GM23248 (cell line): Measurements from ENCODE around the gene KRT82.

ENCODE experiments used
- EZH2 ChIP-seq: fragments of 200-600 bp; sonication (generic); IDR thresholded peaks from 2 replicates; pipeline ENCODE4 v1.6.1; 2018; ENCODE audit warnings: antibody characterized with exemption, mild to moderate bottlenecking; ENCODE audit not compliant: insufficient read depth, poor library complexity, severe bottlenecking
- EZH2phosphoT487 ChIP-seq: fragments of 200-600 bp; sonication (generic); IDR thresholded peaks from 2 replicates; pipeline ENCODE4 v1.6.1; 2018; ENCODE audit warnings: antibody characterized with exemption, moderate library complexity, mild to moderate bottlenecking, low read depth; ENCODE audit not compliant: insufficient read depth

DNA sequence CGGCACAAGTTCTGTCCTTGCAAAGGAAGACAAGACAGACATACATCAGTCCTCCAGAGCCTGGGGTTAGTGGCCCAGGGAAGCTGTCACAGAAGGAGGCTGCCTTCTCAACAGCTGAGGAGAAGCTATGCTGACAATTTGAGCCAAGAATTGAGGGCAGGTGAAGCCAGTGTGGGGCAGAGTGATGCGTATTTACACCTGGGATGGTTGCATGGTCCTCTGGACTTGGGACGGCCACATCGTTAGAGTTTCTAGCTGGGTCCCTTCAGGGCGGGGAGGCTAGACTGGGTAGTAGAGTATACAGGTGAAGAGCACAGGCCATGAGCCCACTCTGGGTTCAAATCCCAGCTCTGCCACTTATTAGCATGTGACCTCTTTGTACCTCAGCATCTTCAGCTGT lies 55.3 kb downstream of the KRT82 start:
- no peak for TF ChIP-seq EZH2
- no peak for TF ChIP-seq EZH2phosphoT487
